IMR-90 (cell line): ENCODE data around the gene AKIRIN1. TPM values are rescaled to one million over a fixed set of nuclear protein-coding genes. Genes with fewer than 3 reads are reported as not detected.
"Not testable (repeated sequence)": the region's sequence is repeated elsewhere in the genome, so short reads cannot be mapped to it uniquely, and the experiment has no call there.

Experiments
- ATAC-seq: fragments of 200-7000 bp; cut with Tn5 transposase; 2 replicates; pipeline ENCODE4 v1.9.1; 2020; ENCODE audit warnings: low read depth, mild to moderate bottlenecking, moderate library complexity
- BruUV-seq: library from RNA; stranded (reverse); fragments of 400-500 nt; replicated peaks from 2 replicates; lab custom pipeline; 2021; lab: Mats Ljungman, UMichigan
- CTCF ChIA-PET: fragments of 300-600 bp; formaldehyde crosslinking; extraction: SDS; loops from one replicate; lab custom pipeline; 2021; ENCODE audit warnings: antibody characterized with exemption; lab: Yijun Ruan, JAX
- POLR2A ChIA-PET: fragments of 300-600 bp; sonication (Branson Sonifier 250); formaldehyde crosslinking; loops from one replicate; lab custom pipeline; 2022; ENCODE audit warnings: antibody characterized with exemption; ENCODE audit not compliant: unreplicated experiment; lab: Charles Lee
- DNase-seq: peaks from one replicate; pipeline ENCODE4 v3.0.0; 2013
- H2AFZ ChIP-seq: replicated peaks from 2 replicates; pipeline ENCODE3; 2013; ENCODE audit warnings: low read length, mild to moderate bottlenecking; ENCODE audit not compliant: poor library complexity
- H2AK5ac ChIP-seq: 2 replicates; pipeline ENCODE4 v1.6.1; 2013; ENCODE audit warnings: low read depth, low read length, inconsistent platforms
- H2AK9ac ChIP-seq: replicated peaks from 2 replicates; pipeline ENCODE3; 2013; ENCODE audit warnings: mild to moderate bottlenecking, low read depth, low read length, moderate library complexity; ENCODE audit not compliant: poor library complexity
- H2BK120ac ChIP-seq: 2 replicates; pipeline ENCODE4 v1.6.1; 2013; ENCODE audit warnings: low read depth, low read length, inconsistent platforms
- H2BK15ac ChIP-seq: 3 replicates; pipeline ENCODE4 v1.6.1; 2013; ENCODE audit warnings: low read depth, low read length, inconsistent platforms
- H2BK20ac ChIP-seq: 2 replicates; pipeline ENCODE4 v1.6.1; 2013; ENCODE audit warnings: low read depth, mild to moderate bottlenecking, inconsistent platforms, low read length, moderate library complexity
- H2BK5ac ChIP-seq: 2 replicates; pipeline ENCODE4 v1.6.1; 2013; ENCODE audit warnings: mild to moderate bottlenecking, low read depth, low read length, inconsistent platforms; ENCODE audit not compliant: poor library complexity, severe bottlenecking
- H3K14ac ChIP-seq: replicated peaks from 2 replicates; pipeline ENCODE4 v1.6.1; 2013; ENCODE audit warnings: low read depth, low read length, inconsistent platforms
- H3K18ac ChIP-seq: 2 replicates; pipeline ENCODE4 v1.6.1; 2013; ENCODE audit warnings: low read depth, low read length, control low read depth
- H3K23ac ChIP-seq: 2 replicates; pipeline ENCODE4 v1.6.1; 2013; ENCODE audit warnings: low read depth, low read length, inconsistent platforms
- H3K27ac ChIP-seq: 2 replicates; pipeline ENCODE4 v1.5.1; 2013; ENCODE audit warnings: mild to moderate bottlenecking, control low read depth, low read length; ENCODE audit not compliant: insufficient read depth
- H3K27me3 ChIP-seq: 2 replicates; pipeline ENCODE4 v1.6.1; 2013; ENCODE audit warnings: low read length; ENCODE audit not compliant: control insufficient read depth, insufficient read depth
- H3K36me3 ChIP-seq: 2 replicates; pipeline ENCODE4 v1.6.1; 2013; ENCODE audit warnings: low read length, mixed read lengths; ENCODE audit not compliant: control insufficient read depth, insufficient read depth
- H3K4ac ChIP-seq: 2 replicates; pipeline ENCODE4 v1.6.1; 2013; ENCODE audit warnings: low read depth, low read length, inconsistent platforms
- H3K4me1 ChIP-seq: 2 replicates; pipeline ENCODE4 v1.6.1; 2013; ENCODE audit warnings: low read length, mixed read lengths; ENCODE audit not compliant: control insufficient read depth, insufficient read depth
- H3K4me2 ChIP-seq: 2 replicates; pipeline ENCODE4 v1.6.1; 2013; ENCODE audit warnings: low read depth, mild to moderate bottlenecking, control low read depth, low read length, moderate library complexity
- H3K4me3 ChIP-seq: 2 replicates; pipeline ENCODE4 v1.5.1; 2013; ENCODE audit warnings: low read depth, mild to moderate bottlenecking, control low read depth, low read length, moderate library complexity; ENCODE audit not compliant: insufficient read depth
- H3K56ac ChIP-seq: 2 replicates; pipeline ENCODE4 v1.6.1; 2013; ENCODE audit warnings: low read length, inconsistent platforms; ENCODE audit not compliant: insufficient read depth; ENCODE audit errors: extremely low read depth
- H3K79me1 ChIP-seq, 2 experiments: 2 replicates each; pipeline ENCODE4 v1.6.1; 2013; ENCODE audit warnings: low read length in 2 of 2, inconsistent platforms in 1 of 2, low read depth in 1 of 2
- H3K9ac ChIP-seq: 2 replicates; pipeline ENCODE4 v1.6.1; 2013; ENCODE audit warnings: low read depth, low read length, control low read depth
- H3K9me1 ChIP-seq: 2 replicates; pipeline ENCODE4 v1.6.1; 2013; ENCODE audit warnings: low read length, inconsistent platforms; ENCODE audit not compliant: insufficient read depth
- H3K9me3 ChIP-seq: 2 replicates; pipeline ENCODE4 v1.6.1; 2013; ENCODE audit warnings: low read length; ENCODE audit not compliant: control insufficient read depth, insufficient read depth
- H4K20me1 ChIP-seq: 2 replicates; pipeline ENCODE4 v1.6.1; 2013; ENCODE audit warnings: low read length, inconsistent platforms; ENCODE audit not compliant: insufficient read depth
- H4K5ac ChIP-seq: 2 replicates; pipeline ENCODE4 v1.6.1; 2013; ENCODE audit warnings: mild to moderate bottlenecking, low read depth, low read length, control low read depth
- H4K8ac ChIP-seq, 2 experiments: 2 replicates each; pipeline ENCODE4 v1.6.1; 2013; ENCODE audit warnings: low read depth in 2 of 2, low read length in 2 of 2, control low read depth in 1 of 2, inconsistent platforms in 1 of 2
- H4K91ac ChIP-seq: 2 replicates; pipeline ENCODE4 v1.6.1; 2013; ENCODE audit warnings: low read depth, low read length, inconsistent platforms; ENCODE audit not compliant: insufficient read depth
- BHLHE40 ChIP-seq: fragments of 150-350 bp; IDR thresholded peaks from 2 replicates; pipeline ENCODE4 v1.6.1; 2016; ENCODE audit warnings: mild to moderate bottlenecking, low read depth, low read length
- MXI1 ChIP-seq: IDR thresholded peaks from 2 replicates; pipeline ENCODE4 v1.6.1; 2012; ENCODE audit warnings: low read depth, mild to moderate bottlenecking, low read length, moderate library complexity, borderline replicate concordance
- USF2 ChIP-seq: fragments of 150-350 bp; IDR thresholded peaks from 2 replicates; pipeline ENCODE4 v1.6.1; 2017; ENCODE audit warnings: mild to moderate bottlenecking, antibody characterized with exemption, low read length, low read depth
- WGBS, 2 experiments: methylation state at CpG; one replicate each; pipeline versions ENCODE4 v1.1.5 to v1.1.7; 2013; ENCODE audit warnings: missing lambda C conversion rate in 2 of 2; ENCODE audit not compliant: insufficient read length in 1 of 2; ENCODE audit errors: extremely low coverage in 2 of 2; 5-methylcytosine and 5-hydroxymethylcytosine counted together
- dilution Hi-C: fragments of 300-500 bp; cut with HindIII; formaldehyde crosslinking; loops from one replicate; pipeline ENCODE4 v1.14.3; 2018; ENCODE audit warnings: low sequenced_read_pairs; ENCODE audit not compliant: unreplicated experiment
- in situ Hi-C: fragments of 300-500 bp; cut with MboI; formaldehyde crosslinking; loops from 3 replicates; pipeline ENCODE4 v1.14.3; 2019; ENCODE audit warnings: low sequenced_read_pairs, inconsistent platforms, mixed read lengths
- intact Hi-C: fragments of 100-400 bp; cut with micrococcal nuclease; formaldehyde crosslinking; loops from 2 replicates; pipeline ENCODE4 v1.10.0; 2022
- polyA plus RNA-seq, 3 experiments: library from polyadenylated mRNA; depleted of rRNA; stranded (reverse); fragments of >200 nt; gene quantifications; 2 replicates each; pipeline ENCODE4 v1.2.3, GENCODE V29; 2012; ENCODE audit warnings: low replicate concordance in 1 of 3
- total RNA-seq: library from RNA; depleted of rRNA; stranded (reverse); fragments of >200 nt; gene quantifications from 2 replicates; pipeline ENCODE4 v1.2.3, GENCODE V29; 2012

AKIRIN1 gene
- total and polyA plus RNA-seq, 2 of the 4 experiments (the other 2 are of a cell fraction), result 42.5 to 44.2 TPM

- no TSS peak for BruUV-seq
- in situ Hi-C loops, result loop anchor here (25.0 kb wide), 1 partner anchor 1005 kb away; the partner anchor contains the start of genes FHL3 and UTP11
- H3K27ac ChIP-seq, result no peak overlapping the region
- no peak overlapping the region for H4K91ac ChIP-seq
- ATAC-seq (no peak), DNase-seq (no peak)
- H3K4me1 ChIP-seq, result no peaks in the 10 kb centered on the region
- H4K20me1 ChIP-seq, result no peaks in the 10 kb centered on the region
- TF ChIP-seq USF2, result no peak
- no peak for TF ChIP-seq BHLHE40
- no peak for TF ChIP-seq MXI1
- no peak overlapping the region for H3K4ac ChIP-seq
- no CpG with 5 or more reads among the region's 5 CpGs for WGBS, 2 experiments
- no peak overlapping the region for H4K8ac ChIP-seq
- no peak overlapping the region for H3K9ac ChIP-seq
- H2AFZ ChIP-seq, result no peak overlapping the region
- H3K56ac ChIP-seq, result no peak overlapping the region
- H2BK120ac ChIP-seq, result no peak overlapping the region
- POLR2A ChIA-PET, result no interaction called here
- H3K79me1 ChIP-seq, result no peaks in the 10 kb centered on the region
- H3K9me3 ChIP-seq, result no peaks in the 10 kb centered on the region
- no peaks in the 10 kb centered on the region for H3K27me3 ChIP-seq
- H3K18ac ChIP-seq, result no peak overlapping the region
- no peak overlapping the region for H3K4me3 ChIP-seq
- H3K14ac ChIP-seq, result no peak overlapping the region
- no peak overlapping the region for H2AK9ac ChIP-seq
- intact Hi-C loops, result no loop called here
- no peak overlapping the region for H2BK20ac ChIP-seq
- no peaks in the 10 kb centered on the region for H3K9me1 ChIP-seq
- no peak overlapping the region for H2BK5ac ChIP-seq
- dilution Hi-C loops, result no loop called here
- CTCF ChIA-PET, result no interaction called here
- no peak overlapping the region for H3K23ac ChIP-seq
- peaks cover 4% of the 10 kb centered on the region for H3K36me3 ChIP-seq
- H3K4me2 ChIP-seq, result no peak overlapping the region
- H2AK5ac ChIP-seq, result no peak overlapping the region
- no peak overlapping the region for H4K5ac ChIP-seq
- no peak overlapping the region for H2BK15ac ChIP-seq
These were observed 26.2 kb downstream of the AKIRIN1 start for GRCh38 chr1:39017266-39017665.

- H2BK20ac ChIP-seq, H2BK120ac ChIP-seq, H2BK15ac ChIP-seq, H3K4ac ChIP-seq, H4K5ac ChIP-seq, H4K91ac ChIP-seq, H3K27ac ChIP-seq, POLR2A ChIA-PET, H3K14ac ChIP-seq, H3K56ac ChIP-seq, DNase-seq, H2AK5ac ChIP-seq, intact Hi-C loops, H3K4me3 ChIP-seq, ATAC-seq, H2AFZ ChIP-seq, H3K79me1 ChIP-seq, H3K27me3 ChIP-seq, BruUV-seq, H3K36me3 ChIP-seq, CTCF ChIA-PET, H3K4me2 ChIP-seq, H3K23ac ChIP-seq, H3K18ac ChIP-seq, H3K9ac ChIP-seq, H3K4me1 ChIP-seq, H3K9me3 ChIP-seq, H4K20me1 ChIP-seq, H2AK9ac ChIP-seq, H3K9me1 ChIP-seq, dilution Hi-C loops, H4K8ac ChIP-seq, H2BK5ac ChIP-seq: not testable (repeated sequence)
- in situ Hi-C loops, result loop anchor here (25.0 kb wide), 1 partner anchor 1008 kb away; the partner anchor contains the start of genes FHL3 and UTP11
- WGBS, 2 experiments, result no CpG with 5 or more reads among the region's 1 CpG
These were observed 29.4 kb downstream of the AKIRIN1 start for GRCh38 chr1:39020494-39020893.
